ENCODE data around the gene HOXA13. TPM values are rescaled to one million over a fixed set of nuclear protein-coding genes. Genes with fewer than 3 reads are reported as not detected.

The HOXA13 gene
- total RNA-seq, 1 donor from 2014 or later: not detected

DNA sequence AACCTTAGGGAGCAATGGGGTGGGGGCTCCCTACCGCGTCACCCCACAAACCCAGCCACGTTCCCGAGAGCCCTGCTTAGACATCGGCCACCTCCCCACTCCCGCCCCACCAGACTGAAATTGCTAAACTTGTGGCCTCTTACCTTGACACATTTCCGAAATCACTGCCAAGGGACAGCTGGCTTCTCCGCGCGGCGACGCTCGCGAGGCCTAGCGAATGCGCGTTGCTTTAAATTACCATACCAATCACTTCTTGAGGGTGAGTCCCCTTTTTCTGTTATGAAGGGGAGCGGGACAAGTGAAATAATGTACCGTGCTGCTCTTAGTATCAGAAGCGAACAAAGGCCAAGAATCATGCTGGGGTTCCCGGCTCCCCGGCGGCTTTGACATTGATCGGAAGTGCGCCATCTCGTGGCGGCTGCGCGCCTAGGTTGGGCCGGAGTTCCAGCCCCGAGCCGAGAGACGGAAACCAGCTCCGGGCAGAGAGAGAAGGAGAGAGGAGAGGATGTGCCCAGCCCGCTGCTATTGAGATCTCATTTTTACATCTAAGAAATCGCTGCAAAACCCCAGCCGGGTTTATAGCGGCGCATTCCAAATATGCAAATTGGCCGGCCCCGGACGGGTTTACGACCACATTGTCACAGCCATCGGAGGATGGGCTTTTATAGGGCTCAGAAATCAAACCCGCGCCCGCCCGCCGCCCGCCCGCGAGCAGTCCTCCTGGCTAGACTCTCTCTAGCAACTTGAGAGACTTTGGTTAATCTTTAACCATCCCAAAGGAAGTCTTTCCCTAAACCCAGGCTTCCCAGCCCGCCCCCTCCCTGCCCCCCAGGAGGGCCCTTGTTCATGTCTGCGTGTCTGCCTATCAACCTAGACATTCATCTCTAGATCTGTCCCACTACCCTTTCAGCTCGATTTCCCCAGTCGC is 20.1 kb downstream of the HOXA13 start:
- H3K36me3 Mint-ChIP-seq (ENCODE audit: low read depth): peaks cover 5% of the 10 kb centered on the region
- peak; percentile 75 for DNase-seq (ENCODE audit: low read depth, low spot score)
- H3K27me3 Mint-ChIP-seq (ENCODE audit: low read depth): peaks cover 100% of the 10 kb centered on the region
- H3K4me3 Mint-ChIP-seq: peak overlapping the region; percentile 6
- TF ChIP-seq, protein P1, sequence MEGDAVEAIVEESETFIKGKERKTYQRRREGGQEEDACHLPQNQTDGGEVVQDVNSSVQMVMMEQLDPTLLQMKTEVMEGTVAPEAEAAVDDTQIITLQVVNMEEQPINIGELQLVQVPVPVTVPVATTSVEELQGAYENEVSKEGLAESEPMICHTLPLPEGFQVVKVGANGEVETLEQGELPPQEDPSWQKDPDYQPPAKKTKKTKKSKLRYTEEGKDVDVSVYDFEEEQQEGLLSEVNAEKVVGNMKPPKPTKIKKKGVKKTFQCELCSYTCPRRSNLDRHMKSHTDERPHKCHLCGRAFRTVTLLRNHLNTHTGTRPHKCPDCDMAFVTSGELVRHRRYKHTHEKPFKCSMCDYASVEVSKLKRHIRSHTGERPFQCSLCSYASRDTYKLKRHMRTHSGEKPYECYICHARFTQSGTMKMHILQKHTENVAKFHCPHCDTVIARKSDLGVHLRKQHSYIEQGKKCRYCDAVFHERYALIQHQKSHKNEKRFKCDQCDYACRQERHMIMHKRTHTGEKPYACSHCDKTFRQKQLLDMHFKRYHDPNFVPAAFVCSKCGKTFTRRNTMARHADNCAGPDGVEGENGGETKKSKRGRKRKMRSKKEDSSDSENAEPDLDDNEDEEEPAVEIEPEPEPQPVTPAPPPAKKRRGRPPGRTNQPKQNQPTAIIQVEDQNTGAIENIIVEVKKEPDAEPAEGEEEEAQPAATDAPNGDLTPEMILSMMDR (conservative IDR thresholded peaks at IDR 0.05): peak; percentile 96
- H3K4me1 Mint-ChIP-seq: peaks cover 1% of the 10 kb centered on the region
- no peaks in the 10 kb centered on the region for H3K9me3 Mint-ChIP-seq
- H3K27ac Mint-ChIP-seq (ENCODE audit: unreplicated experiment): no peak overlapping the region

GRCh38 chr7:27179030-27179429 is 20.9 kb downstream of the HOXA13 start:
- Mint-ChIP-seq H3K4me3 (peak overlapping the region; percentile 38), H3K36me3 (ENCODE audit: low read depth) (peaks cover 3% of the 10 kb centered on the region), H3K4me1 (no peaks in the 10 kb centered on the region), H3K27me3 (ENCODE audit: low read depth) (peaks cover 100% of the 10 kb centered on the region), H3K9me3 (no peaks in the 10 kb centered on the region), H3K27ac (ENCODE audit: unreplicated experiment) (no peak overlapping the region)
- TF ChIP-seq, protein P1 (conservative IDR thresholded peaks at IDR 0.05): no peak
- no peak for DNase-seq (ENCODE audit: low read depth, low spot score)

- TF ChIP-seq, protein P1 (conservative IDR thresholded peaks at IDR 0.05): no peak
- DNase-seq (ENCODE audit: low read depth, low spot score): no peak
- Mint-ChIP-seq H3K9me3 (no peaks in the 10 kb centered on the region), H3K27ac (ENCODE audit: unreplicated experiment) (no peak overlapping the region), H3K36me3 (ENCODE audit: low read depth) (peaks cover 3% of the 10 kb centered on the region), H3K27me3 (ENCODE audit: low read depth) (peaks cover 95% of the 10 kb centered on the region), H3K4me1 (no peaks in the 10 kb centered on the region), H3K4me3 (no peak overlapping the region)
Measured at GRCh38 chr7:27178366-27178765, 21.5 kb downstream of the HOXA13 start.

DNA sequence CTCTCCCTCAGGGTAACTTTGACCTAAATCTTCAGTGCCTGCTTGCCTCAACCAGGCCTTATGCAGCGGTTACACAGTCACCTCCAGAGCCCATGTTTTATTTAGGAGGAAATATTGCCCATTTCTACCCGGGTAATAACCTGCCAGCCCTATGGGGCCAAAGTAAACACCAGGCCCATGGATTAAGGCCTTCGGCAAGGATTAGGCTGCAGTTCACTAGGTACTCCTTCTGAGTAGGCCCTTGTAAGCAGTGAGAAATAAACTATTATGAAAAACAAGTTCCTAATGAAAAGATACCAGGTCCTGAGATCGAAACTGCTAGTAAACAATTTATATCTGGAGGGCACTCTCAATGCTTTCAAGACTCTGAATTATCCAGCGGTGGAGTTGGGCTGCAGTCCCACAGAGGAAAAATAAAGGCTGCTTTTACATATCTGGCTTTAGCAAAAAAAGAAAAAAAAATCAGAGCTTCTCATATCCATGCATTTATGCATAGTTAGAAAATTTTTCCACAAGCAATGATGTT is 22.0 kb downstream of the HOXA13 start:
- H3K27me3 Mint-ChIP-seq (ENCODE audit: low read depth): peaks cover 94% of the 10 kb centered on the region
- H3K4me1 Mint-ChIP-seq: no peaks in the 10 kb centered on the region
- H3K9me3 Mint-ChIP-seq: no peaks in the 10 kb centered on the region
- DNase-seq (ENCODE audit: low read depth, low spot score): no peak
- H3K27ac Mint-ChIP-seq (ENCODE audit: unreplicated experiment): no peak overlapping the region
- H3K4me3 Mint-ChIP-seq: peak overlapping the region; percentile 17
- H3K36me3 Mint-ChIP-seq (ENCODE audit: low read depth): peaks cover 3% of the 10 kb centered on the region
- TF ChIP-seq, protein P1 (conservative IDR thresholded peaks at IDR 0.05): no peak

GRCh38 chr7:27176962-27177794 is 22.7 kb downstream of the HOXA13 start:
- Mint-ChIP-seq H3K27me3 (ENCODE audit: low read depth) (peaks cover 94% of the 10 kb centered on the region), H3K9me3 (no peaks in the 10 kb centered on the region), H3K36me3 (ENCODE audit: low read depth) (peaks cover 3% of the 10 kb centered on the region), H3K27ac (ENCODE audit: unreplicated experiment) (no peak overlapping the region), H3K4me3 (peak overlapping the region; percentile 17), H3K4me1 (no peaks in the 10 kb centered on the region)
- no peak for DNase-seq (ENCODE audit: low read depth, low spot score)
- TF ChIP-seq, protein P1 (conservative IDR thresholded peaks at IDR 0.05): no peak
